Measurements from ENCODE around the gene RNF144A. TPM values are rescaled to one million over a fixed set of nuclear protein-coding genes. Genes with fewer than 3 reads are reported as not detected.

RNF144A gene
- total and polyA plus RNA-seq, 2 experiments from 2014 or later: 2.8 to 14.7 TPM

DNA sequence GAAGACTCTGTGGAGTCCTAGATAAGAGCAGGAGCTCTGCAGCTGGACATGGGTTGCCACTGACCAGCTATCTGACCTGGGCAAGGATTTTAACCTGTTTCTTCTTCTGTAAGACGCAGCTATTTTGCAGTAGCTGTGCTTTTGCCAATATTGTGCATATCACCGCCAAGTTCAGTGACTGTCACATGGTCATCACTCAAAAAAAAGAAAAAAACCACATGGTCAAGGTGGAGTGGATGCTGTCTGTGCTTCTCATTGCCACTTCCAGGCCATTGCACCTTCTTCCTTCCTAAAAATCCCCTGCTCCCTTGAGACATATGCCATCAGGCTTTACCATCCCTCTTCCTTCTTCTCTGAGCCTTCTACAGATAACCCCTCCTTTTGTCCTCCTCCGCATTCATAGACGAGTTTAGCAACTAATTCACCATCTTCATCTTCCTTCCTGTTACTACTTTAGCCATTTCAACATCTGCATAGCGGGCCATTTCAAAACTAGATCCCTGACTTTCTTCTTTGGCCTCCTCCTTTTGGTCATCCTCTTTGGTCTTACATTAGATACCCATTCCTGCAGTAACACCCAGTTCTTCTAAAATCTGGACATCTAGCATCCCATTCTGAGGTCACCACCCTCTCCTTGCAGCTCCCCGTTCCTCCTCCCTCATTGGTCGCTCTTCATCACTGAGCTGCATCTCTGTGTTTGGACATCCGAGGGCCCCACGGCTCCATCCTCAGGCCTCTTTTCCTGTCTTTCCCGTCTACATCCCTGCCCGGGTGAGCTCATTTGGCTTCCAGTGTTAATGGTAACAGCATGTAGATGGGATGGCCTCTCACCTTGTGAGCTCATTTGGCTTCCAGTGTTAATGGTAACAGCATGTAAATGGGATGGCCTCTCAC lies 17.8 kb downstream of the RNF144A start:
- TF ChIP-seq, protein P1, sequence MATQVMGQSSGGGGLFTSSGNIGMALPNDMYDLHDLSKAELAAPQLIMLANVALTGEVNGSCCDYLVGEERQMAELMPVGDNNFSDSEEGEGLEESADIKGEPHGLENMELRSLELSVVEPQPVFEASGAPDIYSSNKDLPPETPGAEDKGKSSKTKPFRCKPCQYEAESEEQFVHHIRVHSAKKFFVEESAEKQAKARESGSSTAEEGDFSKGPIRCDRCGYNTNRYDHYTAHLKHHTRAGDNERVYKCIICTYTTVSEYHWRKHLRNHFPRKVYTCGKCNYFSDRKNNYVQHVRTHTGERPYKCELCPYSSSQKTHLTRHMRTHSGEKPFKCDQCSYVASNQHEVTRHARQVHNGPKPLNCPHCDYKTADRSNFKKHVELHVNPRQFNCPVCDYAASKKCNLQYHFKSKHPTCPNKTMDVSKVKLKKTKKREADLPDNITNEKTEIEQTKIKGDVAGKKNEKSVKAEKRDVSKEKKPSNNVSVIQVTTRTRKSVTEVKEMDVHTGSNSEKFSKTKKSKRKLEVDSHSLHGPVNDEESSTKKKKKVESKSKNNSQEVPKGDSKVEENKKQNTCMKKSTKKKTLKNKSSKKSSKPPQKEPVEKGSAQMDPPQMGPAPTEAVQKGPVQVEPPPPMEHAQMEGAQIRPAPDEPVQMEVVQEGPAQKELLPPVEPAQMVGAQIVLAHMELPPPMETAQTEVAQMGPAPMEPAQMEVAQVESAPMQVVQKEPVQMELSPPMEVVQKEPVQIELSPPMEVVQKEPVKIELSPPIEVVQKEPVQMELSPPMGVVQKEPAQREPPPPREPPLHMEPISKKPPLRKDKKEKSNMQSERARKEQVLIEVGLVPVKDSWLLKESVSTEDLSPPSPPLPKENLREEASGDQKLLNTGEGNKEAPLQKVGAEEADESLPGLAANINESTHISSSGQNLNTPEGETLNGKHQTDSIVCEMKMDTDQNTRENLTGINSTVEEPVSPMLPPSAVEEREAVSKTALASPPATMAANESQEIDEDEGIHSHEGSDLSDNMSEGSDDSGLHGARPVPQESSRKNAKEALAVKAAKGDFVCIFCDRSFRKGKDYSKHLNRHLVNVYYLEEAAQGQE (IDR thresholded peaks at IDR 0.05; ENCODE audit: unreplicated experiment): no peak
- TF ChIP-seq STAT1 (IDR thresholded peaks at IDR 0.05; ENCODE audit: unreplicated experiment) (no peak), ZNF331 (CRISPR knock-in tag; IDR thresholded peaks at IDR 0.05; ENCODE audit: low read depth) (no peak), EZH2phosphoT487 (IDR thresholded peaks at IDR 0.05; ENCODE audit: unreplicated experiment) (no peak), ZNF114 (CRISPR knock-in tag; IDR thresholded peaks at IDR 0.05) (no peak), EZH2 (IDR thresholded peaks at IDR 0.05; ENCODE audit: low read depth, unreplicated experiment) (no peak), CREB1 (CRISPR knock-in tag; IDR thresholded peaks at IDR 0.05; ENCODE audit: low read depth) (no peak), JUNB (IDR thresholded peaks at IDR 0.05; ENCODE audit: unreplicated experiment) (no peak), NANOG (IDR thresholded peaks at IDR 0.05; ENCODE audit: borderline replicate concordance) (no peak), POLR2AphosphoS5 (IDR thresholded peaks at IDR 0.05; ENCODE audit: low read depth) (no peak)
- TF ChIP-seq, protein P2, sequence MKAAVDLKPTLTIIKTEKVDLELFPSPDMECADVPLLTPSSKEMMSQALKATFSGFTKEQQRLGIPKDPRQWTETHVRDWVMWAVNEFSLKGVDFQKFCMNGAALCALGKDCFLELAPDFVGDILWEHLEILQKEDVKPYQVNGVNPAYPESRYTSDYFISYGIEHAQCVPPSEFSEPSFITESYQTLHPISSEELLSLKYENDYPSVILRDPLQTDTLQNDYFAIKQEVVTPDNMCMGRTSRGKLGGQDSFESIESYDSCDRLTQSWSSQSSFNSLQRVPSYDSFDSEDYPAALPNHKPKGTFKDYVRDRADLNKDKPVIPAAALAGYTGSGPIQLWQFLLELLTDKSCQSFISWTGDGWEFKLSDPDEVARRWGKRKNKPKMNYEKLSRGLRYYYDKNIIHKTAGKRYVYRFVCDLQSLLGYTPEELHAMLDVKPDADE (IDR thresholded peaks at IDR 0.05): no peak
- TF ChIP-seq, protein P3, sequence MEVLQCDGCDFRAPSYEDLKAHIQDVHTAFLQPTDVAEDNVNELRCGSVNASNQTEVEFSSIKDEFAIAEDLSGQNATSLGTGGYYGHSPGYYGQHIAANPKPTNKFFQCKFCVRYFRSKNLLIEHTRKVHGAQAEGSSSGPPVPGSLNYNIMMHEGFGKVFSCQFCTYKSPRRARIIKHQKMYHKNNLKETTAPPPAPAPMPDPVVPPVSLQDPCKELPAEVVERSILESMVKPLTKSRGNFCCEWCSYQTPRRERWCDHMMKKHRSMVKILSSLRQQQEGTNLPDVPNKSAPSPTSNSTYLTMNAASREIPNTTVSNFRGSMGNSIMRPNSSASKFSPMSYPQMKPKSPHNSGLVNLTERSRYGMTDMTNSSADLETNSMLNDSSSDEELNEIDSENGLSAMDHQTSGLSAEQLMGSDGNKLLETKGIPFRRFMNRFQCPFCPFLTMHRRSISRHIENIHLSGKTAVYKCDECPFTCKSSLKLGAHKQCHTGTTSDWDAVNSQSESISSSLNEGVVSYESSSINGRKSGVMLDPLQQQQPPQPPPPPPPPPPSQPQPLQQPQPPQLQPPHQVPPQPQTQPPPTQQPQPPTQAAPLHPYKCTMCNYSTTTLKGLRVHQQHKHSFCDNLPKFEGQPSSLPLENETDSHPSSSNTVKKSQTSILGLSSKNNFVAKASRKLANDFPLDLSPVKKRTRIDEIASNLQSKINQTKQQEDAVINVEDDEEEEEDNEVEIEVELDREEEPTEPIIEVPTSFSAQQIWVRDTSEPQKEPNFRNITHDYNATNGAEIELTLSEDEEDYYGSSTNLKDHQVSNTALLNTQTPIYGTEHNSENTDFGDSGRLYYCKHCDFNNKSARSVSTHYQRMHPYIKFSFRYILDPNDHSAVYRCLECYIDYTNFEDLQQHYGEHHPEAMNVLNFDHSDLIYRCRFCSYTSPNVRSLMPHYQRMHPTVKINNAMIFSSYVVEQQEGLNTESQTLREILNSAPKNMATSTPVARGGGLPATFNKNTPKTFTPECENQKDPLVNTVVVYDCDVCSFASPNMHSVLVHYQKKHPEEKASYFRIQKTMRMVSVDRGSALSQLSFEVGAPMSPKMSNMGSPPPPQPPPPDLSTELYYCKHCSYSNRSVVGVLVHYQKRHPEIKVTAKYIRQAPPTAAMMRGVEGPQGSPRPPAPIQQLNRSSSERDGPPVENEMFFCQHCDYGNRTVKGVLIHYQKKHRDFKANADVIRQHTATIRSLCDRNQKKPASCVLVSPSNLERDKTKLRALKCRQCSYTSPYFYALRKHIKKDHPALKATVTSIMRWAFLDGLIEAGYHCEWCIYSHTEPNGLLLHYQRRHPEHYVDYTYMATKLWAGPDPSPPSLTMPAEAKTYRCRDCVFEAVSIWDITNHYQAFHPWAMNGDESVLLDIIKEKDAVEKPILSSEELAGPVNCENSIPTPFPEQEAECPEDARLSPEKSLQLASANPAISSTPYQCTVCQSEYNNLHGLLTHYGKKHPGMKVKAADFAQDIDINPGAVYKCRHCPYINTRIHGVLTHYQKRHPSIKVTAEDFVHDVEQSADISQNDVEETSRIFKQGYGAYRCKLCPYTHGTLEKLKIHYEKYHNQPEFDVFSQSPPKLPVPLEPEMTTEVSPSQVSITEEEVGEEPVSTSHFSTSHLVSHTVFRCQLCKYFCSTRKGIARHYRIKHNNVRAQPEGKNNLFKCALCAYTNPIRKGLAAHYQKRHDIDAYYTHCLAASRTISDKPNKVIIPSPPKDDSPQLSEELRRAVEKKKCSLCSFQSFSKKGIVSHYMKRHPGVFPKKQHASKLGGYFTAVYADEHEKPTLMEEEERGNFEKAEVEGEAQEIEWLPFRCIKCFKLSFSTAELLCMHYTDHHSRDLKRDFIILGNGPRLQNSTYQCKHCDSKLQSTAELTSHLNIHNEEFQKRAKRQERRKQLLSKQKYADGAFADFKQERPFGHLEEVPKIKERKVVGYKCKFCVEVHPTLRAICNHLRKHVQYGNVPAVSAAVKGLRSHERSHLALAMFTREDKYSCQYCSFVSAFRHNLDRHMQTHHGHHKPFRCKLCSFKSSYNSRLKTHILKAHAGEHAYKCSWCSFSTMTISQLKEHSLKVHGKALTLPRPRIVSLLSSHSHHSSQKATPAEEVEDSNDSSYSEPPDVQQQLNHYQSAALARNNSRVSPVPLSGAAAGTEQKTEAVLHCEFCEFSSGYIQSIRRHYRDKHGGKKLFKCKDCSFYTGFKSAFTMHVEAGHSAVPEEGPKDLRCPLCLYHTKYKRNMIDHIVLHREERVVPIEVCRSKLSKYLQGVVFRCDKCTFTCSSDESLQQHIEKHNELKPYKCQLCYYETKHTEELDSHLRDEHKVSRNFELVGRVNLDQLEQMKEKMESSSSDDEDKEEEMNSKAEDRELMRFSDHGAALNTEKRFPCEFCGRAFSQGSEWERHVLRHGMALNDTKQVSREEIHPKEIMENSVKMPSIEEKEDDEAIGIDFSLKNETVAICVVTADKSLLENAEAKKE (CRISPR knock-in tag; IDR thresholded peaks at IDR 0.05): no peak
- TF ChIP-seq, protein P4, sequence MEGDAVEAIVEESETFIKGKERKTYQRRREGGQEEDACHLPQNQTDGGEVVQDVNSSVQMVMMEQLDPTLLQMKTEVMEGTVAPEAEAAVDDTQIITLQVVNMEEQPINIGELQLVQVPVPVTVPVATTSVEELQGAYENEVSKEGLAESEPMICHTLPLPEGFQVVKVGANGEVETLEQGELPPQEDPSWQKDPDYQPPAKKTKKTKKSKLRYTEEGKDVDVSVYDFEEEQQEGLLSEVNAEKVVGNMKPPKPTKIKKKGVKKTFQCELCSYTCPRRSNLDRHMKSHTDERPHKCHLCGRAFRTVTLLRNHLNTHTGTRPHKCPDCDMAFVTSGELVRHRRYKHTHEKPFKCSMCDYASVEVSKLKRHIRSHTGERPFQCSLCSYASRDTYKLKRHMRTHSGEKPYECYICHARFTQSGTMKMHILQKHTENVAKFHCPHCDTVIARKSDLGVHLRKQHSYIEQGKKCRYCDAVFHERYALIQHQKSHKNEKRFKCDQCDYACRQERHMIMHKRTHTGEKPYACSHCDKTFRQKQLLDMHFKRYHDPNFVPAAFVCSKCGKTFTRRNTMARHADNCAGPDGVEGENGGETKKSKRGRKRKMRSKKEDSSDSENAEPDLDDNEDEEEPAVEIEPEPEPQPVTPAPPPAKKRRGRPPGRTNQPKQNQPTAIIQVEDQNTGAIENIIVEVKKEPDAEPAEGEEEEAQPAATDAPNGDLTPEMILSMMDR (conservative IDR thresholded peaks at IDR 0.05; ENCODE audit: low read depth in 2 of 2): no peak
- DNase-seq (ENCODE audit: low spot score): no peak
- no peak overlapping the region for H3K4me3 ChIP-seq
- H3F3A ChIP-seq (replicated peaks; ENCODE audit: low read depth): no peaks in the 10 kb centered on the region
- no peak overlapping the region for H3K4me2 ChIP-seq
- no peak overlapping the region for H3K27ac ChIP-seq (ENCODE audit: low read depth)
- no peaks in the 10 kb centered on the region; the same call in 1 of the 2 replicates for H3K9me2 ChIP-seq (ENCODE audit: insufficient read depth)
- Mint-ChIP-seq H3K9me3 (no peaks in the 10 kb centered on the region; the same call in 1 of the 3 replicates), H3K27me3 (ENCODE audit: insufficient read depth, low read depth, poor library complexity) (peaks cover 2% of the 10 kb centered on the region), H3K27ac (no peak overlapping the region), H3K36me3 (ENCODE audit: low read depth) (no peaks in the 10 kb centered on the region), H3K4me1 (peaks cover 38% of the 10 kb centered on the region), H3K4me3 (no peak overlapping the region)
- H4K20me1 ChIP-seq (replicated peaks; ENCODE audit: insufficient read depth): no peaks in the 10 kb centered on the region
- no peak for ATAC-seq
- H2AFZ ChIP-seq: no peak overlapping the region
- H3K36me3 ChIP-seq (ENCODE audit: insufficient read depth): no peaks in the 10 kb centered on the region
- H3K4me1 ChIP-seq (ENCODE audit: insufficient read depth): peaks cover 36% of the 10 kb centered on the region
- H3K27me3 ChIP-seq (ENCODE audit: insufficient read depth): no peaks in the 10 kb centered on the region
- no peaks in the 10 kb centered on the region; the same call in 1 of the 2 replicates for H3K79me2 ChIP-seq (replicated peaks; ENCODE audit: insufficient read depth)
